ENCODE measurements around the gene PGBD5. TPM values are rescaled to one million over a fixed set of nuclear protein-coding genes. Genes with fewer than 3 reads are reported as not detected.

PGBD5 gene
- polyA plus RNA-seq, 3 donors from 2014 or later: not detected

- no peak for DNase-seq
- Mint-ChIP-seq H3K4me3 (no peak overlapping the region), H3K27ac (no peak overlapping the region), H3K9me3 (no peaks in the 10 kb centered on the region), H3K4me1 (peaks cover 0 to 5% of the 10 kb centered on the region in 2 donors), H3K36me3 (no peaks in the 10 kb centered on the region), H3K27me3 (ENCODE audit: low read depth in 3 of 3) (peaks cover 9 to 12% (median 11%) of the 10 kb centered on the region in 3 donors)
Observed at GRCh38 chr1:230337266-230337665, 88.9 kb downstream of the PGBD5 start.

- Mint-ChIP-seq H3K4me3 (no peak overlapping the region), H3K4me1 (peaks cover 0 to 5% of the 10 kb centered on the region in 2 donors), H3K27ac (no peak overlapping the region)
Observed at GRCh38 chr1:230335861-230336522, 90.1 kb downstream of the PGBD5 start.

GRCh38 chr1:230334447-230334837 is 91.7 kb downstream of the PGBD5 start:
- no peak overlapping the region for H3K4me3 Mint-ChIP-seq
- peaks cover 0 to 5% of the 10 kb centered on the region in 2 donors for H3K4me1 Mint-ChIP-seq
- H3K9me3 Mint-ChIP-seq: no peaks in the 10 kb centered on the region
- peaks cover 8 to 11% (median 9%) of the 10 kb centered on the region in 3 donors for H3K27me3 Mint-ChIP-seq (ENCODE audit: low read depth in 3 of 3)
- H3K36me3 Mint-ChIP-seq: no peaks in the 10 kb centered on the region
- H3K27ac Mint-ChIP-seq: no peak overlapping the region
- no peak for DNase-seq

More at GRCh38 chr1:230335861-230336522, 90.1 kb downstream of the PGBD5 start:
- H3K36me3 Mint-ChIP-seq: no peaks in the 10 kb centered on the region
- peaks cover 8 to 11% (median 9%) of the 10 kb centered on the region in 3 donors for H3K27me3 Mint-ChIP-seq (ENCODE audit: low read depth in 3 of 3)
- H3K9me3 Mint-ChIP-seq: no peaks in the 10 kb centered on the region
- DNase-seq: no peak

DNA sequence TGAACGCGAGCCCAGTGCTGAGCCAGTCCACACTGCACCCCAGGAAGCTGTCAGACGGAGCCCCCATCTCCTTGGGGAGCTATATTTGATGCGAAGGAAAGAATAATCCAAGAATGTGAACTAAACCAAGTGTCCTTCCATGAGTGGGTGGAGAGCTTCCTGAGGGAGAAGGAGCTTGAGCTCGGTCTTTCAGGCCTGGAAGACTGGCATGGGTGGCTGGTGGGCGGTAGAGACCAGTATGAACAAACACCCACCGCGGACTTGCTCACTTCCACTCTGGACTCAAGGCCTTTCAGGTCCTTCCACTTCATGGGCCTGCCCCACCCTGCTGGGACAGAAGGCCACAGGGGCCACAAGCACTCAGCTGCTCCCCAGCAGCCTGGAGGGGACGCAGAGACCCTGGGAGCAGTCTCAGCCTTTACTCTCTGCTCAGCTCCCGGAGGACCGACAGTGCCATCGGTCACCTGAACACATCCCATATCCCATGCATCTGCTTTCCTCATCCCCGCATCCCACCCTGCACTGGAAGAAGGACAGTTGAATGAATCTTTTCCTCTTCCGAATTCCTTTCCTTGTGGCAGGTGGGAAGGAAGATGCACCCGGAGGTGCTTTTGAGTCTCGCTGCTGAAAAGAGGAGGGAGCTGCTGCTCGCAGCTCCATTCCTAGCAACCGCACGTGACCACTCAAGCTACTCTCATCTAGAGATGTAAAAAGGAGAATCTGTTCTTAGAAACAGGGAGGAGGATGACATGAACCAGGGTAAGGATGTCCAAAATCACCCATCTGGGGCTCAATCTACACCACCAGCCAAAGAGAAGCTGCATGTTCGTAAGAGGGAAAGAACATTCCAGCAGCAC is 92.3 kb downstream of the PGBD5 start:
- Mint-ChIP-seq H3K4me3 (peak overlapping the region in 1 of 5 donors; percentile 0), H3K27ac (no peak overlapping the region), H3K9me3 (no peaks in the 10 kb centered on the region), H3K27me3 (ENCODE audit: low read depth in 3 of 3) (peaks cover 8 to 11% (median 9%) of the 10 kb centered on the region in 3 donors), H3K36me3 (no peaks in the 10 kb centered on the region), H3K4me1 (peaks cover 0 to 5% of the 10 kb centered on the region in 2 donors)
- no peak for DNase-seq

GRCh38 chr1:230332575-230333066 is 93.5 kb downstream of the PGBD5 start:
- DNase-seq: peak in 1 of 3 donors; percentile 6
- Mint-ChIP-seq H3K9me3 (no peaks in the 10 kb centered on the region), H3K27me3 (ENCODE audit: low read depth in 3 of 3) (peaks cover 8 to 14% (median 9%) of the 10 kb centered on the region in 3 donors), H3K36me3 (no peaks in the 10 kb centered on the region), H3K4me1 (peaks cover 0 to 5% of the 10 kb centered on the region in 2 donors), H3K4me3 (peak overlapping the region in 2 of 5 donors; percentile 47 to 68), H3K27ac (no peak overlapping the region)

- H3K36me3 Mint-ChIP-seq: no peaks in the 10 kb centered on the region
- peaks cover 6 to 13% (median 8%) of the 10 kb centered on the region in 3 donors for H3K27me3 Mint-ChIP-seq (ENCODE audit: low read depth in 3 of 3)
- H3K4me3 Mint-ChIP-seq: peak overlapping the region in 3 of 5 donors; percentile 3 to 68 (median 47)
- no peaks in the 10 kb centered on the region for H3K9me3 Mint-ChIP-seq
- no peak overlapping the region for H3K27ac Mint-ChIP-seq
- peaks cover 0 to 5% of the 10 kb centered on the region in 2 donors for H3K4me1 Mint-ChIP-seq
- no peak for DNase-seq
Observed at GRCh38 chr1:230332061-230332460, 94.1 kb downstream of the PGBD5 start.

GRCh38 chr1:230330157-230330556 is 96.0 kb downstream of the PGBD5 start:
- Mint-ChIP-seq H3K4me1 (peaks cover 0 to 5% of the 10 kb centered on the region in 2 donors), H3K4me3 (no peak overlapping the region), H3K27ac (no peak overlapping the region), H3K36me3 (no peaks in the 10 kb centered on the region), H3K27me3 (ENCODE audit: low read depth in 3 of 3) (peaks cover 0 to 9% (median 5%) of the 10 kb centered on the region in 3 donors), H3K9me3 (no peaks in the 10 kb centered on the region)
- DNase-seq: no peak

DNA sequence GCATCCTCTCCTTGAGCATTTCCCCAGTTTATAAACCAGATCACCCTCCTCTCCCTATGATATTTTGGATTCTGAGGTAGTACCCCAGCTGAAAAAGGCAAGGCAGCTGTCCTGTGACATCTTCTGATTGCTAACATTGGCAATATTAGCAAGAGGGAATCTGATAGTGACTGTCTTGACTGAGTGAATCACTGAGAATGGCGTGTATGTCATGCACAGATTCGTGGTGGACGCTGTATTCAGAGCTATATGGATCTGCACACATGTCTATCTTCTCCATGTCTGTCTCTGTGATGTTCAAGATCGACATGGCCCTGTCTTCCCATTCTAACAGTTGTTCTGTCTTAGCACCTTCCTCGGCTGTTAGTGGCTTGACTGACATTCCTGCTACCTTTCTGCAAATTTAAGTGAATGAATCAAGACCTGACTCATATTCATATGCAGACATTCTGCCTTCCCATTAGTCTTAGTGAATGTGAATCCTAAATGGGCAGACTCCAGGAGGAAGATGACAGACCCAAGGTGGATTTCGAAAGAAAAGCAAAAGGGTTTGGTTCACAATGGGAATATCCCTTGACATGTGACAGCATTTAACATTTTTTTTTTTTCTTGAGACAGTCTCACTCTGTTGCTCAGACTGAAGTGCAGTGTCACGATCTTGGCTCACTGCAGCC is 97.7 kb downstream of the PGBD5 start:
- Mint-ChIP-seq H3K4me1 (peaks cover 0 to 5% of the 10 kb centered on the region in 2 donors), H3K27ac (no peak overlapping the region), H3K27me3 (ENCODE audit: low read depth in 3 of 3) (peaks cover 0 to 9% (median 3%) of the 10 kb centered on the region in 3 donors), H3K36me3 (no peaks in the 10 kb centered on the region), H3K9me3 (no peaks in the 10 kb centered on the region), H3K4me3 (no peak overlapping the region)
- no peak for DNase-seq

DNA sequence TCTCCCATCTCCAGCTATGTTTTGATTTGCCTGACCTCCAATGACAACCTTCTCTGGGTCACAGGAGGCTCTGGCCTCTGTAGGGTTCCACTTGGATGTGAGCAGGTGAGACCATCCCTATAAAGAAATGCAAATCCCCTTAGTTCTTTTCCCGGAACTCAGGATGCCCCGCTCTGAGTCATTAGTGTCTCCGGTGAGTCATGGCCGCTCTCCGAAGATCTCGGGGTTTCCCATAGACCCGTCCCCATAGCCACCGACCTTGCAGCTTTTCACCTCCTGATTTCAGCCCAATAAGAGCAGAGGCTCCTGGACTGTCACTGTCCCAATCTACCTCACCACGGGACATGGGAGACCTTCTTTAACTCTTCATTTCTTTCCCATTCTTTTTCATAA is 98.2 kb downstream of the PGBD5 start:
- H3K27ac Mint-ChIP-seq: no peak overlapping the region
- no peaks in the 10 kb centered on the region for H3K9me3 Mint-ChIP-seq
- no peaks in the 10 kb centered on the region for H3K36me3 Mint-ChIP-seq
- H3K27me3 Mint-ChIP-seq (ENCODE audit: low read depth in 3 of 3): peaks cover 0 to 5% (median 1%) of the 10 kb centered on the region in 3 donors
- H3K4me3 Mint-ChIP-seq: no peak overlapping the region
- DNase-seq: no peak
- no peaks in the 10 kb centered on the region for H3K4me1 Mint-ChIP-seq

DNA sequence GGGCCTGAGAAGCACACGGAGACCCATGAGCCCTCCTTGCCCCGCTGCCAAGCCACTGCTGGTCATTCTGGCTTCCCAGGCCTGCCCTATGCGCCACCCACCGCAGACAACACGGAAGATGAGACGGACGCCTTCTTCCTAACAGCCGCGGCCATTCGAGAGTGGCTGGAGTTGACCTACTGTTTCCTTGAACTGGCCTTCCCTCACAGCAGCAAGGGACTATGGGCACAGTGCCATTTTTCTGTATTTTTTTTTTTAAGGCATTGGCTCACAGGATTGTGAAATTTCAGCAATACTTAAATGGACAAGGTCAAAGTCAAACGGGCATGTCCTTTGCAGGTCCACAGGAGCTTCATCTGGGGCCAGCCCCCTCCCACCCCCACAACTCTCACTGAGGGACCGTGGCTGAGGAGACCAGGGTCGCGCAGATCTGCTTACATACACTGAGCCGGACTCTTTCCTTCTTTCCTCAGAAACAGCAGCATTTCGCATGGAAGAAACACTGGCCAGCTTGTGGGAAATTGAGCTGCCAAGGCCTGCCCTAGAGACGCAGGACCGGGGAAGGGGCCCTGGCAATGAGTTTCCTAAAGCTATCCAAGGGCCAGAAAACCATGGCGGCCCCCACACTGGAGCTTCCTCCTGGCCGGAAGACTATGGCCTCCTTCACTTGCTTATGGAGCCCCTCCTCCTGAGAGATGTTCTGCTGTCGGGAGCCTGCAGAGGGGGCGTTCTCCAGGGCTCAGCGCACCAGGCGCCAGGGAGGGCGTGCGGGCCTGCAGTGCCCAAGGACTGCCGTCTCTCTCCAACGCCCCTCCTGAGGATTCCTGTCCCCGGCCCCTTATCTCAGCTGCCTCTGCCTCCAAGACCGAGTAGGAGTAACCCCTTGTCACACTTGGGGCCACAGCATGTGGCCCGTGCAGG is 98.9 kb downstream of the PGBD5 start:
- H3K36me3 Mint-ChIP-seq: no peaks in the 10 kb centered on the region
- no peaks in the 10 kb centered on the region for H3K4me1 Mint-ChIP-seq
- DNase-seq: no peak
- no peaks in the 10 kb centered on the region for H3K9me3 Mint-ChIP-seq
- H3K4me3 Mint-ChIP-seq: no peak overlapping the region
- peaks cover 0 to 5% (median 1%) of the 10 kb centered on the region in 3 donors for H3K27me3 Mint-ChIP-seq (ENCODE audit: low read depth in 3 of 3)
- H3K27ac Mint-ChIP-seq: no peak overlapping the region

- no peaks in the 10 kb centered on the region for H3K36me3 Mint-ChIP-seq
- H3K4me3 Mint-ChIP-seq: no peak overlapping the region
Observed at GRCh38 chr1:230323686-230324085, 102.4 kb downstream of the PGBD5 start.

GRCh38 chr1:230322967-230323547 is 103.1 kb downstream of the PGBD5 start:
- H3K36me3 Mint-ChIP-seq: no peaks in the 10 kb centered on the region
- H3K9me3 Mint-ChIP-seq: no peaks in the 10 kb centered on the region
- H3K4me1 Mint-ChIP-seq: no peaks in the 10 kb centered on the region
- H3K27me3 Mint-ChIP-seq (ENCODE audit: low read depth in 3 of 3): peaks cover 0 to 3% (median 1%) of the 10 kb centered on the region in 3 donors
- no peak for DNase-seq
- H3K27ac Mint-ChIP-seq: no peak overlapping the region
- H3K4me3 Mint-ChIP-seq: no peak overlapping the region

More at GRCh38 chr1:230323686-230324085, 102.4 kb downstream of the PGBD5 start:
- H3K27ac Mint-ChIP-seq: no peak overlapping the region
- H3K9me3 Mint-ChIP-seq: no peaks in the 10 kb centered on the region
- no peak for DNase-seq
- peaks cover 0 to 5% (median 1%) of the 10 kb centered on the region in 3 donors for H3K27me3 Mint-ChIP-seq (ENCODE audit: low read depth in 3 of 3)
- H3K4me1 Mint-ChIP-seq: no peaks in the 10 kb centered on the region

GRCh38 chr1:230322421-230322756 is 103.7 kb downstream of the PGBD5 start:
- H3K4me1 Mint-ChIP-seq: no peaks in the 10 kb centered on the region
- H3K9me3 Mint-ChIP-seq: no peaks in the 10 kb centered on the region
- no peak overlapping the region for H3K4me3 Mint-ChIP-seq
- no peak overlapping the region for H3K27ac Mint-ChIP-seq
- H3K27me3 Mint-ChIP-seq (ENCODE audit: low read depth in 3 of 3): peaks cover 0 to 1% (median 0%) of the 10 kb centered on the region in 3 donors
- no peak for DNase-seq
- H3K36me3 Mint-ChIP-seq: no peaks in the 10 kb centered on the region

Measured in immature natural killer cell (primary cell).